Right lobe of liver (tissue), 4 donors: ENCODE data around the gene GATB.

ENCODE experiments used
- CTCF ChIP-seq, 4 donors: fragments of 200-600 bp in 3 of 4; fragments of 450-650 bp in 1 of 4; IDR thresholded peaks; one replicate each; pipeline versions ENCODE4 v1.5.1 to v1.8.0; 2016 to 2022; ENCODE audit warnings: antibody characterized with exemption in 4 of 4, mild to moderate bottlenecking in 2 of 4
- POLR2A ChIP-seq: fragments of 450-650 bp; IDR thresholded peaks from one replicate; pipeline ENCODE4 v1.6.1; 2017; ENCODE audit warnings: antibody characterized with exemption, mild to moderate bottlenecking
- donor health status: DM: no; HTN: no; CAD: no.
- donor health status: DM: no; HTN: no; CAD: no.
- donor health status: DM: no; HTN: yes; CAD: no.

- TF ChIP-seq CTCF (IDR thresholded peaks at IDR 0.05) (no peak), POLR2A (no peak)
Measured at GRCh38 chr4:151672996-151673395, 87.8 kb downstream of the GATB start.
